Measurements from ENCODE around the gene CD3D. TPM values are rescaled to one million over a fixed set of nuclear protein-coding genes. Genes with fewer than 3 reads are reported as not detected.

The CD3D gene
- total RNA-seq, 2 experiments from 2014 or later: 316 to 325 TPM

- ChIA-PET CTCF (interaction anchor here (0.8 to 1.7 kb wide), 3 partner anchors 10 to 113 kb away, joined by 3 read pairs; no protein-coding TSS in a partner anchor), POLR2A (interaction anchor here (0.6 to 1.8 kb wide), 6 partner anchors 10 to 208 kb away, joined by 3 to 6 read pairs (median 4); partner anchors contain the start of gene CD3G)
- peaks cover 2% of the 10 kb centered on the region for H3K4me1 Mint-ChIP-seq (ENCODE audit: low read depth)
- TF ChIP-seq CTCF (IDR thresholded peaks at IDR 0.05): no peak
- no peak for DNase-seq
- intact Hi-C loops (cut with micrococcal nuclease): no loop called here
- no peak for ATAC-seq
- no peaks in the 10 kb centered on the region for H3K27me3 Mint-ChIP-seq
- peak overlapping the region; percentile 18 for H3K27ac Mint-ChIP-seq
- H3K4me3 Mint-ChIP-seq: no peak overlapping the region
- H3K9me3 Mint-ChIP-seq: no peaks in the 10 kb centered on the region
- peaks cover 57% of the 10 kb centered on the region for H3K36me3 Mint-ChIP-seq (ENCODE audit: low read depth)
These were observed 33.5 kb upstream of the CD3D start for GRCh38 chr11:118375978-118376377.

- H3K27me3 Mint-ChIP-seq: no peaks in the 10 kb centered on the region
- no peak for ATAC-seq
- peaks cover 2% of the 10 kb centered on the region for H3K4me1 Mint-ChIP-seq (ENCODE audit: low read depth)
- ChIA-PET CTCF (interaction anchor here (1.6 kb wide), 1 partner anchor 11 kb away, joined by 3 read pairs; no protein-coding TSS in a partner anchor), POLR2A (interaction anchor here (0.6 to 1.8 kb wide), 5 partner anchors 11 to 166 kb away, joined by 3 to 6 read pairs (median 3); partner anchors contain the start of gene CD3G)
- peaks cover 66% of the 10 kb centered on the region for H3K36me3 Mint-ChIP-seq (ENCODE audit: low read depth)
- no peak overlapping the region for H3K27ac Mint-ChIP-seq
- intact Hi-C loops (cut with micrococcal nuclease): no loop called here
- no peak for DNase-seq
- no peak overlapping the region for H3K4me3 Mint-ChIP-seq
- no peaks in the 10 kb centered on the region for H3K9me3 Mint-ChIP-seq
- TF ChIP-seq CTCF (IDR thresholded peaks at IDR 0.05): no peak
These were observed 32.2 kb upstream of the CD3D start for GRCh38 chr11:118374729-118375128.

GRCh38 chr11:118373871-118374270 lies 31.4 kb upstream of the CD3D start:
- no peaks in the 10 kb centered on the region for H3K9me3 Mint-ChIP-seq
- ATAC-seq (no peak), DNase-seq (no peak)
- intact Hi-C loops (cut with micrococcal nuclease): no loop called here
- peak overlapping the region; percentile 4 for H3K27ac Mint-ChIP-seq
- CTCF ChIA-PET: interaction anchor here (0.7 to 1.3 kb wide), 3 partner anchors 8 to 78 kb away, joined by 3 read pairs; no protein-coding TSS in a partner anchor
- POLR2A ChIA-PET: interaction anchor here (1.3 to 1.5 kb wide), 2 partner anchors 8 to 116 kb away, joined by 3 read pairs; no protein-coding TSS in a partner anchor
- peaks cover 2% of the 10 kb centered on the region for H3K4me1 Mint-ChIP-seq (ENCODE audit: low read depth)
- no peak for TF ChIP-seq CTCF (IDR thresholded peaks at IDR 0.05)
- no peaks in the 10 kb centered on the region for H3K27me3 Mint-ChIP-seq
- H3K4me3 Mint-ChIP-seq: no peak overlapping the region
- H3K36me3 Mint-ChIP-seq (ENCODE audit: low read depth): peaks cover 69% of the 10 kb centered on the region

- ChIA-PET CTCF (interaction anchor here (0.8 to 1.3 kb wide), 7 partner anchors 9 to 175 kb away, joined by 3 read pairs; partner anchors contain the start of gene MPZL2), POLR2A (interaction anchor here (1.5 kb wide), 1 partner anchor 9 kb away, joined by 3 read pairs; no protein-coding TSS in a partner anchor)
- Mint-ChIP-seq H3K9me3 (no peaks in the 10 kb centered on the region), H3K4me1 (ENCODE audit: low read depth) (peaks cover 2% of the 10 kb centered on the region), H3K4me3 (no peak overlapping the region), H3K27ac (peak overlapping the region; percentile 25), H3K36me3 (ENCODE audit: low read depth) (peaks cover 70% of the 10 kb centered on the region), H3K27me3 (no peaks in the 10 kb centered on the region)
- intact Hi-C loops (cut with micrococcal nuclease): no loop called here
- no peak for DNase-seq
- no peak for TF ChIP-seq CTCF (IDR thresholded peaks at IDR 0.05)
- no peak for ATAC-seq
These were observed 30.8 kb upstream of the CD3D start for GRCh38 chr11:118373263-118373662.

GRCh38 chr11:118370774-118371173 lies 28.3 kb upstream of the CD3D start:
- TF ChIP-seq CTCF (IDR thresholded peaks at IDR 0.05): no peak
- Mint-ChIP-seq H3K36me3 (ENCODE audit: low read depth) (peaks cover 69% of the 10 kb centered on the region), H3K9me3 (no peaks in the 10 kb centered on the region), H3K27ac (no peak overlapping the region), H3K27me3 (no peaks in the 10 kb centered on the region), H3K4me3 (no peak overlapping the region), H3K4me1 (ENCODE audit: low read depth) (peaks cover 4% of the 10 kb centered on the region)
- DNase-seq (no peak), ATAC-seq (no peak)
- ChIA-PET POLR2A (interaction anchor here (1.3 to 1.5 kb wide), 2 partner anchors 11 to 28 kb away, joined by 3 read pairs; no protein-coding TSS in a partner anchor), CTCF (no interaction called here)
- intact Hi-C loops (cut with micrococcal nuclease): no loop called here
